Hepatocyte (in vitro differentiated cells): ENCODE results near the gene METAP2.

Experiments
- CTCF ChIP-seq: fragments of 200-600 bp; sonication (generic); IDR thresholded peaks from 2 replicates; pipeline ENCODE4 v1.5.1; 2016; ENCODE audit warnings: antibody characterized with exemption, mild to moderate bottlenecking; ENCODE audit not compliant: poor library complexity
- EZH2 ChIP-seq: fragments of 200-600 bp; sonication (generic); IDR thresholded peaks from 2 replicates; pipeline ENCODE4 v1.6.1; 2016; ENCODE audit warnings: antibody characterized with exemption, mild to moderate bottlenecking, borderline replicate concordance

- no peak for TF ChIP-seq CTCF
- TF ChIP-seq EZH2 = no peak
These were observed 21.5 kb downstream of the METAP2 start for GRCh38 chr12:95495433-95495832.
